ENCODE data around the gene CD300C.

Gene CD300C

DNA sequence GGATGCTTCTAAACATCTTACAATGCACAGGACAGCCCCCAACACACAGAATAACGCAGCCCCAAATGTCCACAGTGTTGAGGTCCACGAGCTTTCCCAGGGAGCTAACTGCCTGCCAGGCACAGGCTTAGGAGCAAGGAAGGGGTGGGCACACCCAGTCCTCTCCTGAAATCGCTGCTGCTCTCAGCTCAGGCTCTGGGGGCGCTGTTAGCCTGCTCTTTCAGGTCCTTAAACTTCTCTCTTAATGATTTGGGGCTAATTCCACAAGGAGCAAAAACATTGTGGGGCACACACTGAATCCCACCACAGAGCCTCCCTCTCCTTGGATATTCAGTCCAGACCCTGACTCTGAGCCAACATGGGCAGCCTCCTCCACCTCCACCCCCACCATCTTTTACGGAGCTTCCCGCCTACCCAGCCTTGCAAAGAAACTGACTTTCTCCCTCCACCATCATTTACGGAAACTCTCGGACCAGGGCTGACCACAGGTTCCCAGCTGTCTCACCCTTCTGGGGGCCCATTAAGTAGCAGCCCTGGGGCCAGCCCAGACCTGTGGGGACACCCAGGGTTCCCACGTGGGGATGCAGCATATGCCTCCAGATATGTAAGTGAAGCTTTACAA lies 20.3 kb upstream of the CD300C start:
- no peaks in the 10 kb centered on the region for H4K20me1 ChIP-seq (ENCODE audit: insufficient read depth, low read length)
- no peaks in the 10 kb centered on the region for H3F3A ChIP-seq (ENCODE audit: insufficient read depth, low read length)
- no peak overlapping the region for H2AFZ ChIP-seq (ENCODE audit: low read length)
- no peak overlapping the region for H3K4me2 ChIP-seq (ENCODE audit: low read depth, low read length)
- no peak overlapping the region for H3K27ac ChIP-seq (ENCODE audit: low read length)
- peaks cover 85% of the 10 kb centered on the region for H3K27me3 ChIP-seq (replicated peaks; ENCODE audit: insufficient read depth, low read length)
- no peaks in the 10 kb centered on the region for H3K9me2 ChIP-seq (replicated peaks; ENCODE audit: insufficient read depth, low read length)
- H3K36me3 ChIP-seq (replicated peaks; ENCODE audit: insufficient read depth, low read length): no peaks in the 10 kb centered on the region
- TF ChIP-seq EZH2 (optimal IDR thresholded peaks at IDR 0.05; ENCODE audit: low read depth, low read length) (no peak), EZH2phosphoT487 (IDR thresholded peaks at IDR 0.05; ENCODE audit: low read length) (no peak)
- TF ChIP-seq, protein P1, sequence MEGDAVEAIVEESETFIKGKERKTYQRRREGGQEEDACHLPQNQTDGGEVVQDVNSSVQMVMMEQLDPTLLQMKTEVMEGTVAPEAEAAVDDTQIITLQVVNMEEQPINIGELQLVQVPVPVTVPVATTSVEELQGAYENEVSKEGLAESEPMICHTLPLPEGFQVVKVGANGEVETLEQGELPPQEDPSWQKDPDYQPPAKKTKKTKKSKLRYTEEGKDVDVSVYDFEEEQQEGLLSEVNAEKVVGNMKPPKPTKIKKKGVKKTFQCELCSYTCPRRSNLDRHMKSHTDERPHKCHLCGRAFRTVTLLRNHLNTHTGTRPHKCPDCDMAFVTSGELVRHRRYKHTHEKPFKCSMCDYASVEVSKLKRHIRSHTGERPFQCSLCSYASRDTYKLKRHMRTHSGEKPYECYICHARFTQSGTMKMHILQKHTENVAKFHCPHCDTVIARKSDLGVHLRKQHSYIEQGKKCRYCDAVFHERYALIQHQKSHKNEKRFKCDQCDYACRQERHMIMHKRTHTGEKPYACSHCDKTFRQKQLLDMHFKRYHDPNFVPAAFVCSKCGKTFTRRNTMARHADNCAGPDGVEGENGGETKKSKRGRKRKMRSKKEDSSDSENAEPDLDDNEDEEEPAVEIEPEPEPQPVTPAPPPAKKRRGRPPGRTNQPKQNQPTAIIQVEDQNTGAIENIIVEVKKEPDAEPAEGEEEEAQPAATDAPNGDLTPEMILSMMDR (IDR thresholded peaks at IDR 0.05; ENCODE audit: low read length): peak; percentile 68
- DNase-seq: peak; percentile 26
- H3K9ac ChIP-seq (ENCODE audit: low read length): no peak overlapping the region
- H3K9me3 ChIP-seq (replicated peaks; ENCODE audit: insufficient read depth, low read length): no peaks in the 10 kb centered on the region
- H3K79me2 ChIP-seq (ENCODE audit: low read length): no peaks in the 10 kb centered on the region
- H3K4me1 ChIP-seq (ENCODE audit: low read length): no peaks in the 10 kb centered on the region
- H3K4me3 ChIP-seq (ENCODE audit: low read length): no peak overlapping the region

DNA sequence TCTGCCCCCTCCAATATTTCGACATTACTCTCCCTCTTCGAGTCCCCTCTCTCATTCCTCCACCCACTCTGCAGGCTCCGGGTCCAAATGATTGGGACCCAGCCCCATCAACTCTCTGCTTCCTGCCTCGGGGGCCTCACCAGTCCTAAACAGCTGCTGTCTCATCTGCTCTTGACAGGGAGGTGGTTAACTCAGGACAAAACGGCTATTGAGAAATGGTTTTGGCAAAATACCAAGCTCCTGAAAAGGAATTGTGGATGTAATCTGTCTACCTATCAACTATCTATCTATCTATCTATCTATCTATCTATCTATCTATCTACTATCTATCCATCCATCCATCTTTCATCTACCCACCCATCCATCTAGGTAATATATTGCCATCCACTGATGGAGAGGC lies 19.2 kb upstream of the CD300C start:
- no peak overlapping the region for H3K4me2 ChIP-seq (ENCODE audit: low read depth, low read length)
- TF ChIP-seq, protein P1 (IDR thresholded peaks at IDR 0.05; ENCODE audit: low read length): no peak
- TF ChIP-seq EZH2 (optimal IDR thresholded peaks at IDR 0.05; ENCODE audit: low read depth, low read length) (no peak), EZH2phosphoT487 (IDR thresholded peaks at IDR 0.05; ENCODE audit: low read length) (no peak)
- H3K4me1 ChIP-seq (ENCODE audit: low read length): no peaks in the 10 kb centered on the region
- no peak overlapping the region for H2AFZ ChIP-seq (ENCODE audit: low read length)
- H4K20me1 ChIP-seq (ENCODE audit: insufficient read depth, low read length): no peaks in the 10 kb centered on the region
- H3K9ac ChIP-seq (ENCODE audit: low read length): no peak overlapping the region
- H3K4me3 ChIP-seq (ENCODE audit: low read length): no peak overlapping the region
- H3K27me3 ChIP-seq (replicated peaks; ENCODE audit: insufficient read depth, low read length): peaks cover 85% of the 10 kb centered on the region
- H3K9me2 ChIP-seq (replicated peaks; ENCODE audit: insufficient read depth, low read length): no peaks in the 10 kb centered on the region
- H3K79me2 ChIP-seq (ENCODE audit: low read length): no peaks in the 10 kb centered on the region
- no peaks in the 10 kb centered on the region for H3K36me3 ChIP-seq (replicated peaks; ENCODE audit: insufficient read depth, low read length)
- no peak overlapping the region for H3K27ac ChIP-seq (ENCODE audit: low read length)
- H3F3A ChIP-seq (ENCODE audit: insufficient read depth, low read length): no peaks in the 10 kb centered on the region
- no peaks in the 10 kb centered on the region for H3K9me3 ChIP-seq (replicated peaks; ENCODE audit: insufficient read depth, low read length)
- no peak for DNase-seq

DNA sequence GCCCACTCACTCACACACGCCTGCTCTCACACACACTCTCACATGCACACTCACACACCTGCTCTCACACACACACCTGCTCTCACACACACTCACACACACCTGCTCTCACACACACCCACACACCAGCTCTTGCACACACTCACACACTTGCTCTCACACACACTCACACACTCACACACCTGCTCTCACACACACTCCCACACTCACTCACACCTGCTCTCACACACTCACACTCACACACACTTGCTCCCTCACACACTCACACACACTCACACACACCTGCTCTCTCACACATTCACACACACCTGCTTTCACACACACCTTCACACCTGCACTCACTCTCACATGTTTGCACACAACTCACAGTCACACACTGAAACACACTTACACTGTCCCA lies 17.4 kb upstream of the CD300C start:
- TF ChIP-seq EZH2 (optimal IDR thresholded peaks at IDR 0.05; ENCODE audit: low read depth, low read length) (no peak), EZH2phosphoT487 (IDR thresholded peaks at IDR 0.05; ENCODE audit: low read length) (no peak)
- TF ChIP-seq, protein P1 (IDR thresholded peaks at IDR 0.05; ENCODE audit: low read length): no peak
- H3F3A ChIP-seq (ENCODE audit: insufficient read depth, low read length): no peaks in the 10 kb centered on the region
- DNase-seq: no peak
- H3K36me3 ChIP-seq (replicated peaks; ENCODE audit: insufficient read depth, low read length): no peaks in the 10 kb centered on the region
- no peaks in the 10 kb centered on the region for H3K9me3 ChIP-seq (replicated peaks; ENCODE audit: insufficient read depth, low read length)
- no peak overlapping the region for H3K4me2 ChIP-seq (ENCODE audit: low read depth, low read length)
- no peaks in the 10 kb centered on the region for H4K20me1 ChIP-seq (ENCODE audit: insufficient read depth, low read length)
- no peaks in the 10 kb centered on the region for H3K9me2 ChIP-seq (replicated peaks; ENCODE audit: insufficient read depth, low read length)
- no peak overlapping the region for H3K27ac ChIP-seq (ENCODE audit: low read length)
- no peak overlapping the region for H3K4me3 ChIP-seq (ENCODE audit: low read length)
- H3K79me2 ChIP-seq (ENCODE audit: low read length): no peaks in the 10 kb centered on the region
- H2AFZ ChIP-seq (ENCODE audit: low read length): no peak overlapping the region
- no peak overlapping the region for H3K9ac ChIP-seq (ENCODE audit: low read length)
- H3K27me3 ChIP-seq (replicated peaks; ENCODE audit: insufficient read depth, low read length): peaks cover 92% of the 10 kb centered on the region
- H3K4me1 ChIP-seq (ENCODE audit: low read length): no peaks in the 10 kb centered on the region

Data from MM.1S (cell line).